NCI-H1436 (cell line): Measurements from ENCODE around the gene KIF6.

ENCODE experiments used
- DNase-seq: peaks from one replicate; lab custom pipeline; 2025; lab: John Stamatoyannopoulos, UW

The KIF6 gene

DNA sequence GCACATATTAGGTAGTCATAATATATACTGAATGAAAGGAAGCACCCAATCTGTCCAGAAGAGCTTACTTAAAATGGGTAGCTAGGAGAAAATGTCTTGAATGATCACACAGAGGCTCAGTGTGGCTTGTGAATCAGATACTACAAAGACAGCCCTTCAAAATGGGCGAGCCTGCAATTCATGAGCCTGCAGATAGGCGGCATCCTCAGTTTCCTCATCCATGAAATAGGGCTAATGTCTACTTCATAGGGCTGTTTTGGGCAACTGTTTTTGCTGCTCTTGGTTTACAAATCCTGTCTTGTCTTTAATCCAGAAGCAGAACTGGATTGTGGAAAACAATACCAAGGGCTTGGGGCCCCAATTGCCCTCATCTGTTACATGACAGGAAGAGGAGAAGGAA is 273.4 kb downstream of the KIF6 start:
- DNase-seq = no peak

DNA sequence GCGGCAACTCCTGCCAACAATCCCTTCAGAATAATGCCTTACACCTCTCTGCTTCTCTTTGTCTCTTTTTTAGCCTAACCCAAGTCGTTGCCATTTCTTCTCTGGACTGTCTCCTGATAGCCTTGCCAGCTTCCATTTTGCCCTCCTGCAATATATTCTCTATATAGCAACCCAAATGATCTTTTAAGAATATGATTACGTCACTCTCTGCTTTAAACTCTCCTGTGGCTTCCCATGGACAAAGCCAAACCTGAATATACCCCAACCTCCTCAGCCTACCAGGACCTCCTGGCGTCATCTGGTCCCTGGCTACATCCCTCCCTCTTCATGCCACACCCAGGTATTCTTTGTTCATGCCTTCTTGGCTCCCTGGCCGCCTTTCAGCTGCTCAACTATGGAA is 276.2 kb downstream of the KIF6 start:
- DNase-seq = no peak

DNA sequence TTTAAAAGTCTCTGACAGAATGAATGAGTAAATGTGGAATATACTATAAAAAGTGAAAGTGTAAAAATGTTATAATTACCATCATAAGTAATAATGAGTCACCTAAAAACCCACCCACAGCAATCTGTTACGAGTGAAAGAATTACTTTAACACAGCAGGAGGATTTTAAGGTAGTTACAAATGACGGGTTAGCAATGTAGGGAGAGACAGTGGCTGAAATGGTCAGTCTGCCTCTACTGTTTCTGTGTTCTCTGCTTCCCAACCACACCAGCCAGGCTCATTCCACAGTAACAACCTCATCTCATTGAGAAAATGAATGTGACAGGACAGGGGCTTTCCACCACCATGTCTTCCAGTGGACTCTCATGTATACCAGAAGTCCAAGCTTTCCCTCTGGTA is 278.3 kb downstream of the KIF6 start:
- DNase-seq = no peak

DNA sequence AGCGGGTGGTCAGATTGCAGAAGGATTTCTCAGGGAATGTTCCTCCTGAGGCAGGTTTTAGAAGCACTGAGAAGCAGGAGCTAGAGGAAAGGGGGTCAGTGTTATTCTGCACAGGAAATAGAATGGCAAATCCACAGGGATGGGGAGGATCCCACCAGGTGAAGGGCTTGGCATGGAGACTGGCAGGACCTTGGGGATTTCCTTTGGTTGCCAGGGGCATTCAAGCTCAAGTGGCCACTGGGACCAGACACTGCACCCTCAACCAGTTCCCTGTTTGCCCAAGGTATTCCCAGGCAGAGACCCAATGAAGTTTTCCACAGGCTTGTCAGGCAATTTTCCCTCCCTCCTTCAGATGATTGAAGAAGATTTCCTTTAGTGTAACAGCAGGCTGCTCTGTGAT is 279.5 kb downstream of the KIF6 start:
- no peak for DNase-seq

DNA sequence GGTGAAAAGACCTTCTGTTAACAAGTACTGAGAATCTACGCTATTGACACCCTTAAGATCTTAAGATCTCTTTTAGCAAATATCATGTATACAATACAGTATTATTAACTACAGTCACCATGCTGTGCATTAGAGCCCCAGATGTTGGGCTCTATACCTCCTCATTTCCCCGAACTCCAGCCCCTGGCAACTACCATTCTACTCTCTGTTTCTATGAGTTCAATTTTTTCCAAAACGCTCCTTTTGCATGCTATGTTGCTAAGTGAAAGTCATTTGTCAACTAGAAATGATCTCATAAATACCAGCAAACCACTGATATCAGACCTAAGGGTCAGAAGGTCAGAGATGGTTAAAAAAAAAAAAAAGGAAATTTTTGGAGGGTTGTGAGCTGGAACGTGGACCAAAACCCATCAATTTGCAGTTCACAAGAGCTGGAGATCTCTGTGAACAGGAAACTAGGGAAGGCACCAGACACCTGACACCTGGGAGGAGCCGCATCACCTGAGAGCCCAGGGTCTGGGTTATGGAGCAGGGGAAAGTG is 280.7 kb downstream of the KIF6 start:
- DNase-seq = no peak

DNA sequence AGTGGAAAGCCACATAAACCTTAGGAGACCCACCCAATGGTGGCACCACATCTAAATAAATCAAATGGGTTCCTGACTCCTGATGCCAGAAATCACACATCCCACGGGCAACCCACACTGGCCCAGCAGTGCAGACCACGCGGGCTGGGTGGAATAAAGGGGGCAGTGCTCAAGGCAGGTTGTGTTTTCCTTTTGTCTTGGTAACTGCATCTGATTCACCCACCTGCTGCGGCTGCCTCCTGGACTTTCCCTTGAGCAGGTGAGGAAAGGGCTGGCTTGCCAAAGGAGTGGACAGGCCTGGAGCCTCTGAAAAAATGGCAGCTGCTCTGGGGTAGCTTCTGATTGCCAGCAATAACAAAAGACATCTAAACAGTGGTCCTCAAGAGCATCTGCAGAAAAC is 283.2 kb downstream of the KIF6 start:
- DNase-seq = no peak

DNA sequence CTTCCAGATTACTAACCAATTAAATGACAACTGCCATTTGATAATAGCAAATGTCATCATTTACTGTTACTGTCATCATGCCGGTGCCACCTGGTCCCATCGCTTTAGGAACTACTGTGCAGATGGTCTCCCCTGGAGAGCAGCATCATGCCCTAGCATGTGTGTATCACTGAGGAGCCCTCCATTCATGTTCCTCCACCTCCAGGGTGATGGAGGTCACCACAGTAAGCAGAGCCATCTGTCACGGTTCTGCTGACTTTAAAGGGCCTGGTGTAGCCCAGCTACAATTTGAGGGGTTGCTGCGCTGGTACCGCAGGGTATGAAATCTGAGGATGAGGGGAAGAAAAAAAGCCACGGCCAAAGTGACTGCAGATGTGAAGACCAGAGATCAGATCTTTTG is 283.9 kb downstream of the KIF6 start:
- DNase-seq = no peak

DNA sequence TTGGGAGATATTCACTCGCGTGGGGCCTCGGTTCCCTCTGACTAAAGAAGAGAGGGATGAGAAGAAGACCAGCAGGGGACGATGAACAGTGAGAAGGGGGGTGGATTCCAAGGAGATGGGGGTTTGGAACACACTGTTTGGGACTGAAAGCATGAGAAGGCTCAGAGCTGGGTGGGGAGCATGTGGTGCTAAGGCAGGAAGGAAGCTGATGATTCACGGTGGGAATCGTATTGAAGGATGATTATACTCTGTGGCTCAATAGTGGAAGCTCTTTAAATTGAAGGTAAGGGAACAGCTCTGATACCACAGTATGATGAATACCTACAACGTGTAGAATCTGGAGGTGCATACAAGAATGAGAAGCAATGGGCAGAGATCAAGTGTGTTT is 285.2 kb downstream of the KIF6 start:
- no peak for DNase-seq

DNA sequence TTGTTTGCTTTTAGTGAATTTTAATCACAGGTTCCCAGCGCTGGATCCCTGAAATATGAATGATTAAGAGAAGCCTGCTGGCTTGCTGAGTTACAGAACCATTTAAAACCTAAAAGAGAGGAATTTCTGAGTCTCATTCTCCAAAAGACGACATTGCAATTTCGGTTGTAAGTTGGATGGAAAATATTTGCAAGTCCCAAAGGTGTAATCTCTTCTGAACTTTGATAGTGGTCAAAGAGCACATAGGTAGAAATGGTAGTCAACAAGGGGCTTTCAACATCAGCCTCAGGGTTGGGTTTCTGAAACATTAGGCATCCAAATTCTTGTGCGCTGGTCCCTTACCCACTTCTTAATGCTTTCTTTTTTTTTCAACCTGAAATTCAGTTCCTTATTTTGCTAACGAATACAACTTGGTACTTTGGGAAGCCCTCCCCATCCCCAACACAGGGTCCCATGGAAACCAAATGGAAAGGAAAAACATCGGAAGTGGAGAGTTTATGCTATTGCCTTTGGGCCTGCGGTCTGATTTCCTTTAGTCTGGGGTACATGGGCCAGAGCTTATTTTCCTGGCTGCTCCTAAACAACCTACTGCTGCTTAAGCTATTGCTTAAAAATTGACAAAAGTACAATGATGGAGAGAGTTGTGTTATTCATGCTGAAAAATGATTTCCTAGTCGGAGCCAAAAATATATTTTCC is 285.7 kb downstream of the KIF6 start:
- DNase-seq = no peak

DNA sequence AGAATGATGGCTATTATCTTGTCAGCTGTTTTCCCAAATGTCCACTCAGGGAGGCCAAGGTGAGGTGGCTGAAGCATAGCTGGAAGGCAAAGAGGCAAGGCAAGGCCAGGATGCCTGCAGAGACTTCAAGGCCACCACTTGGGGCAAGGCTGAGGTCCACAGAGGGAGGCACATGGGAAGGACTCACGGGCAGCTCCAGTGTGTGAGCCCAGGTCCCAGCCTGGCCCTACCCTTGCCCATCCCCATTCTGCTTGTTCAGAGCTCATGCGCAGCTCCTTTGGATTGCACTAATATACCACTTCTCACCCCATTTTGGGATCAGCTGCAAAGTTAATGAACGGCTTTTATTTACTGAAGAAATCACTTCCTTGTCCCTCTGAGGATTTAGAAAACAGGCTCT is 291.6 kb downstream of the KIF6 start:
- DNase-seq = no peak

DNA sequence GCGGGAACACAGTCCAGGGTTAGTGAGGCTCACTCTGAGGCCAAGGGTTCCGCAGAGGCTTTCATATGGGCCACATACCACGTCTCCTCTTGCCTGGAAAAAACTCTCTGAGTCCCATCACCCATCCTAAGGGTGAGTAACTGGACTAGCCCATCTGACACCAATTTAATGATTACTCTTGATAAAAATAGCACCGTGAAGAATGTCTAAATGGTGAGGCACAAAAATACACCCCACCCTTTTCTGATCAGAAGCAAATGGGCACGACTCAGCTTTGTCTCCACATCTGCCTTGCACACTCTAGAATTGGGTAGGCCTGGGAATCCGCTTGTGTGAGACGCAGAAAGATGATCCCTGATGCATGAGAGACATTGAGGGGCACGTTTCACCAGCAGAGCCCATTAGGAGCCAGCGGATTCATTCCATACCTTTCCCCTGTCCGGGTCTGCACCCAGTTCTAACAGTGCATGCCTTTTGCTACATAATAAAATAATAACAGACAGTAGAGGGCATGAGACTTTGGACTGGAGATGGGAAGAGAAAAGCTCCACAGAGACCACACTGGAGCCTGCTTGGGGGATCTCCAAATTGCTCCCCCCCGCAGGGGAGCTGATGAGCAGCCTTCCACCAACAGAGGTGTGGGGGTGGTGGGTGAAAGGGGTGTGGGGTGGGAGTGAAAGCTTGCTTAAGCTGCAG is 292.7 kb downstream of the KIF6 start:
- no peak for DNase-seq

DNA sequence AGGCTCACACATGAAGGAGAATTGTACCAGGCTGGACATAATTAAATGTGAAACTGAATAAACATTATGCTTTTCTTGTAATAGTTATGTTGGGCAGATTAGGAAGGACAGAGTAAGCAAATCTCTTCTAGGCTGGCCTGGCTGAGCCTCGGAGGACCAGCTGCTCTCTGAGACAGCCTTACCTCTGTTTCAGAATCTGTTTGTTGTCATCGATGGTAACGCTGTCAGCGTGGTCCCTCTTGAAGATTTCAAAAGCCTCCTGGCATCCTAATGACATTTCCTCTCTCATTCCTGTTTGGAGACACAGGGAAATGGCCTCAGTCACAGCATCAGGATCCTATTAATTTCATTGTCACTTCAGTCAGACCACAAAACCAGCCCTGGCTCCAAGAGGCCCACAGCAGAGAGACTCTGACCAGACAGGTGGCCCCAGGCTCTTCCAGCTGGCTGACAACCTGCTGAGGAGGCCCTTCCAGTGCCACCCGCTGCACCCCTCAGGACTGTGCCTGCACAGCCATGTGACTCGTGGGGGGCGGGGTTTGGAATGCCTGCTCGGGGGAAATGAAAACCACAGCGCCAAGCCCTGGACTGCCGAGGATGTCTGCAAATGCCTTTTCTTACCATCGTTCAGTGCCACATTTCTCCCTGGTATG is 294.2 kb downstream of the KIF6 start:
- DNase-seq = no peak

DNA sequence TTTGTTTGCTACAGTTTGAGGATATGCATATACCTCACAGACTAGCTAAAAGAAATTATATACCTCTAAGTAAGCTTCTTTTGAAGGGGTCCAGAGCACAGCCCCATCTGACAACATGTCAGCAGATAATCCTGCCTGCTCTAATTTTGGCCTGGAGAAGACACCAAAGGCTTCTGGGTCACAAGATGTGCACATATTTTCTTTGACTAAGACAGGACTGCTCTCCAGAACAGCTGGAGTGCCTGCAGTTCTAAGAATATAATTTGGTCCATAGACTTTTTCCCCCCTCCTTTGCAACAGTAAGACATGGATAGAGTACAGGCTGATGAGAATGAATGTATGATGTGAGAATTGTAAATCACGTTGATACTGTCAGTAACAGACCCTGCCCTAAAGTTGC is 294.8 kb downstream of the KIF6 start:
- no peak for DNase-seq

DNA sequence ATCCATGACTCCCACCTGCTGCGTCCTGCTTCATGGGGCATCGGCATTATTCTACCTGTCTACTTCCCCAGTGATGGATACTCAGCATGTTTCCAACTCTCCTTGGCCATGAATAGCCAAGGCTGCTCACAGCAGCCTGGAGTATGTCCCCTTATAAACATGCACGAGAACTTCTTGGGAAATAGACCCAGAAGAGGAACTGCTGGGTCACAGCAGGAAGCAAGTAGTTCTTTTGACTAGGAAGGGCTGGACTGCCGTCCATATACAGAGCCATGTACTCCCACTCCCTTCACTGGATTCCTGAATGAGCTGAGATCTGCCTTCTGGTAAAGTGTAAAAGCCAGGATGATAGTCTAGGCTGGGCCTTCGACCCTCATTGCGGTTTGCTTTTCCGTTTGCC is 296.4 kb downstream of the KIF6 start:
- DNase-seq = no peak

DNA sequence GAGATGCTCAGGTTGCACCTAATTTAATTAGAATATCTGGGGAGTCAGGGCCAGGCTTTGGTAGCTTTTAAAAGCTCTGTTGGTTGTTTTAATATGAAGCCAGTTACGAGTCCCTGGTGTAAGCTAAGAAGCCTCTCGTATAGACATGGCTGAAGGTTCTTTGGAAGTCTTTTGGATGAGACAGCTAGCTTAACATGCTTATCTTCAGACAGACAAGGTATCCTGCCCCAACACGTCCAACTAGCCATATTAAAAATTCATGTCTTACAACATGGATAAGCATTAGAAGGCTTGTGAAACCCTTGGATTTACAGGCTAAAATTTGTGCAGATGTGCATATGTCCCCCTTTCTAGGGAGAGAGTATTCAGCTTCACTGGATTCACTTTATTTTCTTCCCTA is 297.1 kb downstream of the KIF6 start:
- no peak for DNase-seq

DNA sequence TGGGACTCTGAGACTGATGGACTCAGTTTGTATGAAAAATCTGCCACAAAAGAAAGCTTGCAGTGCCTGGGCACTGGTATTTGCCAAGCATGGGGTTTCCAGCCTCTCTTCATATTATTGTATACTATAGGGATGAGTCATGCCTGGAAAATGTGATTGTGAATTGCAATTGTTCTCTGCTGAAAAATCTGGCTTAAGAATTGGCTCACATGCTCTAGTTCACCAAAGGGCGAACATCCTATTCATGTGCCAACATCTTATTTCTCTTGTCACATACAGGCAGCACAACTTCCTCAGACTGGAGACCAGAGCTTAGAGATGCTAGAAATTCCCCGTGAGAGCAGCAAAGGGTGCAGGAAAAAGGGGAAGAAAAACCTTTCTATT is 299.1 kb downstream of the KIF6 start:
- no peak for DNase-seq

DNA sequence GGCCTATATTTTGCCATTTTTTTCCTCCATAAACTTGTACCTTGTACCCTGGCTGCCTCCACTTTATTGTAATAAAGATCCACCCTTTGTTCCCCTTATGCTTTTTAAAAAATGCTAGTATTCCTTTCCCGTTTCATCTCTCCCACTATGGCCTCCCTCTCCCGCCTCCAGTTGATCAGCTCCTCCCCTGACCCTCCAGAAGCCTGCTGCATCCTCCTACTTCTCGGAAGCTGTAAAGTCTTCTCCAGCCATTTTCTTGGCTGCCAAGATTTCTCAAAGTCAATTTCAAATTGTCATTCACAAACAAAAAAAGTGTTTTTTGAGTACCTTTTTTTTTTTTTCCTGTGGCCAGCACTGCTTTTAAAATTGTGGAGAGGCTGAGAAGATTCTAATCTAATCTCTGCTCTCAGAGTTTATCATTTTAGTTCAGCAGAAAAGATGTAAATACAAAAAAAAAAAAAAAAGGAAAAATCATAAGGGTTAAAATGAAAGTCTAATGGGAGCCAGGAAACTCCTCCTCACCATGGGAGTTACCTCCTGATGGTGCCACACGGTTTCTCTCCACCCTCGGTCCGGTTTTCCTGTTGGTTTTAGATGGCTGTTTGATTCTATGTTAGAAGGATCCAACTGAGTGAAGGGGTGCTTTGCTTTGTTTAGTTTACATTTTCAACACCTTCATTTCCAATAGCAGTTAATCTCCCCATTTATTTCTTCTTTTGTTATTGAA is 299.7 kb downstream of the KIF6 start:
- no peak for DNase-seq

DNA sequence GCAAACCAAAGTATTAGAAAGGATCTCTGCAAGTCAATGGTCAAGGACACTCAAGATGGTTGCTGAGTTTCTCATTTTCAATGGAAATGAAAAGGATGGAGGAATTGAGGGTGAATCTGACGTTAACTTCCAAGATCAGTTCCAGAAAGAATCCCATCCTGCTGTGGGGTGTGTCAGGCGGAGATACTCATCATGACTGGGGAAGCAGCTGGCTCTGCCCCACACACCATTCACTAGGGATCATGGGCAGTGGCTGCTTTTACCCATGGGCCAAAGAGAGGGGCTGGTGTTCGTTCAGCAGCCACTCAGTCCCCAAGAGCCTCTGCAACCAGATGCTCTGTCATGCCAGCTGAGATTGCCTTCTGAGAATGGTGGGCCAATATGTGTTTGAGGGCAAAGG is 300.4 kb downstream of the KIF6 start:
- DNase-seq = no peak

DNA sequence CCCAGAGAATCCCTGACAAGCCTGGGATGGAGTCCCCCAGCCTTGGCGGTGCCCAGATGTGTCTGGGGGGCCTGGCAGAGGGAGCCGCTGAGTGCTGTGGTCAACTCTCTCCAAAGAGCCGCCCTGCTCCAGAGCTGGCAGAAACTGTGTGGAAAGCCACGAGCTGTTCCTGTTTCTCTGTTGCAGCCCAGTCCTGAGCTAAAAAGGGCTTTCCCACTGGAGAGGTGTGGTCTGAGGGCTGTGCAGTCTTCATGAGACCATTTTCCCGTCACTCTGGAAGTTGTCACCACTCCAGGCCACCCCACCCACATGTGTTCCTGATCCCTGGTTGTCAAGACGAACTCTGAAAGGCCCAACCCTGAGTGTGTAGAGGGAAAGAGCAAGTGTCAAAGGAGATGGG is 303.0 kb downstream of the KIF6 start:
- DNase-seq = no peak

DNA sequence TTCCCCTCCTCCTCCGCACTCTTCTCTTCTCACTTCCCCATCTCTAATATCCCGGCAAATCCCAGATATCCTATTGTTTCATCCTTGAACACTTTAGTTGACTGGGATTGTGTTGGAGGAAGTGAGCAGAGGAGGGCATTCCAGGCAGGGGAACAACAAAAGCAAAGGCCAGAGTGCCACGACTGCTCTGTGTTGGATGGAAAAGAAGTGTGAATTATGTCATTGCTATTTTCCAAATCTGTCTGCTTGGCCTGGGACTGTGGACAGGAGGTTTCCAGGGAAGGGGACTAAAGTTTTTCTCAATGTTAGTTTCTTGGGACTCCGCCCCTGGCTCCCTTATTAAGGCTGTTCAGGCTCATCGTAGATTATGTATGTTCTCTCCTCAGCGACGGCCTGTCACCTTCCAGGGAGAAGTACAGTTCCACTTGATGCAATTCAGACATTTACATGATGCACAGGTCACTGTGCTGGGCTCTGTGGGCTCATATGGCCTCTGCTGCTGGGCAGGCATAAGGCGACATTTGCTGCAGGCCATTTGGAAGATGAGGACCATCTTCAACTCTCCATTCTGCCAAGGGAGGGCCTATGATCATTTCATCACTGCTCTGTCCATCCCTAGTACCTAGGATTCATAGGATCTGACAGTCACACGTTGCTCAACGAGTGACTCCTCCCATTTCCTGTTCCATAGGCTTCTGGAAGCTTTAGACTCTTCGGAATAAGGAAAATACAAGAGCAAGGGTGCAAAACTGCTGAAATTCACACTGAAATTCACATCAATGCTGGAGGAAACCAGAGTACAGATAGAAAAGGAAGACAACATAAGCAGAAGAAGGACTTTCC is 303.6 kb downstream of the KIF6 start:
- no peak for DNase-seq
